Measurements from ENCODE around the gene TMUB1. TPM values are rescaled to one million over a fixed set of nuclear protein-coding genes. Genes with fewer than 3 reads are reported as not detected.

TMUB1 gene
- total RNA-seq, 1 experiment from 2014 or later, result 45.4 TPM

GRCh38 chr7:151061213-151062110 is 21.8 kb downstream of the TMUB1 start:
- Histone ChIP-seq H3K79me2 (ENCODE audit: insufficient read depth, low read length) (no peaks in the 10 kb centered on the region), H3K18ac (ENCODE audit: insufficient read length, low read depth, low read length) (no peak overlapping the region), H3T11ph (ENCODE audit: low read length) (no peak overlapping the region), H2BK120ac (ENCODE audit: low read depth, low read length, poor library complexity, severe bottlenecking) (no peak overlapping the region), H2BK20ac (ENCODE audit: low read depth, low read length, poor library complexity, severe bottlenecking) (no peak overlapping the region), H4K20me1 (ENCODE audit: control insufficient read depth, insufficient read depth, insufficient read length) (no peaks in the 10 kb centered on the region), H3K27me3 (ENCODE audit: insufficient read depth, low read length) (no peaks in the 10 kb centered on the region; the same call in 1 of the 2 replicates), H4K91ac (ENCODE audit: insufficient read length, low read depth, low read length) (no peak overlapping the region), H3K56ac (ENCODE audit: insufficient read length, low read depth, low read length) (no peak overlapping the region), H3K9ac (ENCODE audit: extremely low read depth, insufficient read length, low read length) (no peak overlapping the region), H2AFZ (ENCODE audit: low read length) (no peak overlapping the region), H2BK5ac (ENCODE audit: insufficient read length, low read length) (no peak overlapping the region), H3K4me1 (ENCODE audit: insufficient read depth, low read length) (peaks cover 8% of the 10 kb centered on the region), H2BK15ac (ENCODE audit: low read depth, low read length) (no peak overlapping the region), H3K4me2 (ENCODE audit: insufficient read depth, insufficient read length, low read length) (peak overlapping the region; percentile 58), H4K5ac (ENCODE audit: insufficient read length, low read depth, low read length) (no peak overlapping the region), H2AK5ac (ENCODE audit: insufficient read length, low read length) (no peak overlapping the region), H3K27ac (ENCODE audit: insufficient read length, low read depth, low read length) (no peak overlapping the region), H3K23ac (ENCODE audit: insufficient read length, low read depth, low read length) (no peak overlapping the region), H4K8ac (replicated peaks; ENCODE audit: insufficient read length, low read depth, low read length) (no peak overlapping the region), H3K23me2 (ENCODE audit: insufficient read length, low read depth, low read length, poor library complexity, severe bottlenecking) (peaks cover 41% of the 10 kb centered on the region), H3K14ac (ENCODE audit: insufficient read depth, low read length) (no peak overlapping the region; the same call in 1 of the 2 replicates), H2BK12ac (ENCODE audit: insufficient read length, low read depth, low read length) (peak overlapping the region; percentile 17), H3K4ac (ENCODE audit: low read depth, low read length) (no peak overlapping the region), H3K79me1 (ENCODE audit: insufficient read depth, low read depth, low read length, poor library complexity, severe bottlenecking) (no peaks in the 10 kb centered on the region), H3K9me3 (ENCODE audit: control insufficient read depth, low read depth, low read length) (no peaks in the 10 kb centered on the region)
- DNase-seq, result peak; percentile 54
- peak overlapping the region in 1 of 3 experiments; percentile 14; a peak in 1 of 7 replicates for H3K27ac Mint-ChIP-seq
- H3K4me3 Mint-ChIP-seq, result peak overlapping the region; percentile 78 to 91
- H3K9me3 Mint-ChIP-seq, result no peaks in the 10 kb centered on the region; a peak in 1 of 5 replicates
- H3K27me3 Mint-ChIP-seq (ENCODE audit: low read depth), result peaks cover 9% of the 10 kb centered on the region
- peaks cover 10 to 19% (median 18%) of the 10 kb centered on the region in 3 experiments; a peak in 5 of 7 replicates for H3K36me3 Mint-ChIP-seq (ENCODE audit: insufficient read depth in 1 of 3, low read depth in 3 of 3)
- H3K4me1 Mint-ChIP-seq, result peaks cover 37 to 45% of the 10 kb centered on the region in 2 experiments
- no CpG with 5 or more reads among the region's 33 CpGs for WGBS (ENCODE audit: extremely low coverage, insufficient read length, low lambda C conversion rate)
- TF ChIP-seq CTCF (conservative IDR thresholded peaks at IDR 0.05), result no peak

All from H9 (cell line).